ENCODE measurements around the gene PCDHGB2.
"Not testable (repeated sequence)": the region's sequence is repeated elsewhere in the genome, so short reads cannot be mapped to it uniquely, and the experiment has no call there.

The PCDHGB2 gene

GRCh38 chr5:141349917-141350619 is 9.7 kb upstream of the PCDHGB2 start, which contains the start of gene PCDHGB1:
TSS of gene PCDHGB1 (plus strand) at chr5:141350099. CDS start at chr5:141350261, 162 bp downstream.
- DNase-seq (ENCODE audit: low read depth), result peak; percentile 45

- DNase-seq (ENCODE audit: low read depth), result no peak
Measured at GRCh38 chr5:141351591-141351990, 8.2 kb upstream of the PCDHGB2 start.

- DNase-seq (ENCODE audit: low read depth), result no peak
Measured at GRCh38 chr5:141354900-141355469, 4.8 kb upstream of the PCDHGB2 start, which contains the start of gene PCDHGA4. TSS of gene PCDHGA4 (plus strand) at chr5:141355021. CDS start at chr5:141355108, 87 bp downstream.

GRCh38 chr5:141355641-141356040 is 4.2 kb upstream of the PCDHGB2 start:
- DNase-seq (ENCODE audit: low read depth), result no peak

GRCh38 chr5:141356133-141356532 is 3.7 kb upstream of the PCDHGB2 start:
- no peak for DNase-seq (ENCODE audit: low read depth)

- DNase-seq (ENCODE audit: low read depth), result no peak
Measured at GRCh38 chr5:141356950-141357349, 2.8 kb upstream of the PCDHGB2 start.

- DNase-seq (ENCODE audit: low read depth), result no peak
Measured at GRCh38 chr5:141360685-141361084, 891 bp downstream of the PCDHGB2 start.

- no peak for DNase-seq (ENCODE audit: low read depth)
Measured at GRCh38 chr5:141362719-141363118, 2.9 kb downstream of the PCDHGB2 start.

- DNase-seq (ENCODE audit: low read depth), result no peak
Measured at GRCh38 chr5:141363952-141364660, 4.3 kb downstream of the PCDHGB2 start, which contains the start of gene PCDHGA5. TSS of gene PCDHGA5 (plus strand) at chr5:141364162. CDS start at chr5:141364331, 169 bp downstream.

- no peak for DNase-seq (ENCODE audit: low read depth)
Measured at GRCh38 chr5:141366016-141366896, 6.5 kb downstream of the PCDHGB2 start.

- DNase-seq (ENCODE audit: low read depth), result peak; percentile 70
Measured at GRCh38 chr5:141369994-141370848, 10.4 kb downstream of the PCDHGB2 start, which contains the start of gene PCDHGB3. TSS of gene PCDHGB3 (plus strand) at chr5:141370242. CDS start at chr5:141370395, 153 bp downstream.

GRCh38 chr5:141371572-141372475 is 12.0 kb downstream of the PCDHGB2 start:
- no peak for DNase-seq (ENCODE audit: low read depth)

- DNase-seq (ENCODE audit: low read depth), result peak; percentile 40
Measured at GRCh38 chr5:141373673-141374317, 14.0 kb downstream of the PCDHGB2 start, which contains the start of gene PCDHGA6. TSS of gene PCDHGA6 (plus strand) at chr5:141373891. CDS start at chr5:141374084, 193 bp downstream.

- no peak for DNase-seq (ENCODE audit: low read depth)
Measured at GRCh38 chr5:141374627-141375026, 14.8 kb downstream of the PCDHGB2 start.

GRCh38 chr5:141375444-141376155 is 15.8 kb downstream of the PCDHGB2 start:
- DNase-seq (ENCODE audit: low read depth), result not testable (repeated sequence)

GRCh38 chr5:141382469-141383294 is 22.9 kb downstream of the PCDHGB2 start, which contains the start of gene PCDHGA7:
TSS of gene PCDHGA7 (plus strand) at chr5:141382742. CDS start at chr5:141382900, 158 bp downstream.
- peak; percentile 37 for DNase-seq (ENCODE audit: low read depth)

- DNase-seq (ENCODE audit: low read depth), result no peak
Measured at GRCh38 chr5:141383345-141383744, 23.6 kb downstream of the PCDHGB2 start.
